Stimulated activated CD4-positive, alpha-beta T cell treated with anti-CD3 and anti-CD28 coated beads, Interleukin-15, amount 100 ng/mL, for 24 hours (primary cell): ENCODE measurements around the gene KCNJ16.

Source experiments
- DNase-seq: peaks from one replicate; pipeline ENCODE4 v3.0.0-alpha.2; 2020

Gene KCNJ16

GRCh38 chr17:70100983-70101382, 26.0 kb downstream of the KCNJ16 start:
- no peak for DNase-seq

- DNase-seq = no peak
These were observed 27.5 kb downstream of the KCNJ16 start for GRCh38 chr17:70102531-70102930.

DNA sequence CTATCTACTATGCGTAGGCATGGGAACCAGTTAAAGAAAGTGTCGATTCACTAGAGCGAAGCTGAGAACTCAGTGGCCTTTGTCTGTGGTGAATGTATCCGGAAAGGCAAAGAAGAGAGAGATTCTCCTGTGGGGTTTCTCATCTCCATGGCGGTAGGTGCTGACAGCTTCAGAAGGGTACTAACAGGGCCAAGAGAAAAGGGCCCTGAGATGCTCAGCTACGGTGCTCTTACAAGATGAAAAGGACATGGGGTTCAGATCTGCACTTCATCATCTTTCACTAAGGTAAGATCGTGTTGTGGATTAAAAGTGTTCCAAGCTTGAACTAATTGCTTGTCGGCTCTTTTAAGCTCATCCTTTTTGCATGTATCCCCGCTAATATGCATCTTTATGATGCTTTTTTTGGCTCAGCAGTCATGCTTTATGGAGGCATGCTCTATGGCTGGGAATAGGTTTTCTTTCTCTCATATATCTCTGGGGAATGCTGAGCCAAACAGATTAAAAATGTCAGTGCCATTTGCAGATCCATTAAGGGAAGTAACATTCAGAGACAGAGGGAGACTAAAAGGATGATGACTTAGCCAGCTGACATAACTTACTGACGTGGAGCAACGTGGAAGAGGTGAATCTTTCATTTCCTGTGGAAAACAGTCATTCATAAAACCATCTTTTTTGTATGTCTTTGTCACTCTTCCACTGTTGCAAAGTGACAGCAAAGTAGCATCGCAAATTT, 29.9 kb downstream of the KCNJ16 start:
- DNase-seq = no peak

- DNase-seq = no peak
These were observed 30.6 kb downstream of the KCNJ16 start for GRCh38 chr17:70105641-70106040.

DNA sequence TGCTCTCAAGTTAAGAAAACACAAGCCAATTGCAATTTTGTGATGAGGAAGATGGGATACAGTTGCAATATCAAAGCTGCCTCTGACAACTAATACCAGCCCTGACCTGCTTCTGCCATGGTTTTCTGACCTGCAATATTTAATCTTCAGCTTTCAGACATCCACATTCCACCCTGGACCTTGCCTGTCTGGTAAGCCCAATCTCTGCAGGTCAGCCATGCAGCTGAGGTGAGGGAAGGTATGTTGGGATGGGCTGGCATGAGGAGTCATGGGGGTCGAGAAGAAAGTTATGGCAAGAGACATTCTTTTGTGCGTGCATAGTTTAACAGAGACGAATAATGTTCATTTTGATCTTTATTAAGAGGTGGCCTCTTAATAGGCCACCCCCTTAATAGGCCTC, 31.5 kb downstream of the KCNJ16 start:
- DNase-seq = no peak

- no peak for DNase-seq
These were observed 32.4 kb downstream of the KCNJ16 start for GRCh38 chr17:70107441-70107840.

DNA sequence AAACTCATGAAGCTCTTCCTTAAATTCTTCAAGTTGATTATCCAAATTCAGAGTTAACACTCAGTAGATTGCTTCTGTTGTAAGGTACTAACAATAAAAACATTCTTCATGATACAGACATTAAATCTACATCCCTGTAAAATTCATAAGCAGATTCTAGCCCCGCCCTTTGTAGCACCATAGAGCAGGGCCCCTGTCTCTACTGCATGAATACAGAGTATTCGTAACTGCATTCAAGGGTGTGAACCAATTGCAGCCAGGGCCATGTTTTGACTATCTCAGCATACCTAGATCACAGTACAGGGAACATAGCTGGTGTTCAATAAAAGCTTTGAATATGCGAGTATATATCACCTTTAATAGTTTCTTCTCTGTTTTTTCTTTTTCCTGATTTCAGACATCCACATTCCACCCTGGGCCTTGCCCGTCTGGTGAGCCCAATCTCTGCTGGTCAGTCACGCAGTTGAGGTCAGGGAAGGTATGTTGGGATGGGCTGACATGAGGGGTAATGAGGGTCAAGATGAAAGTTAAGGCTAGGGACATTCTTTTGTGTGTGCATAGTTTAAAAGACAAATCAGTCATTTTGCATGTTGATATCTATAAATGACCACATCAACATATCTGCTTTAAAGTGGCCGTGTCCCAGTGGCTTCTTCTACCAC, 33.0 kb downstream of the KCNJ16 start:
- no peak for DNase-seq

GRCh38 chr17:70109497-70109896, 34.5 kb downstream of the KCNJ16 start:
- no peak for DNase-seq

- no peak for DNase-seq
These were observed 35.4 kb downstream of the KCNJ16 start for GRCh38 chr17:70110443-70110880.

DNA sequence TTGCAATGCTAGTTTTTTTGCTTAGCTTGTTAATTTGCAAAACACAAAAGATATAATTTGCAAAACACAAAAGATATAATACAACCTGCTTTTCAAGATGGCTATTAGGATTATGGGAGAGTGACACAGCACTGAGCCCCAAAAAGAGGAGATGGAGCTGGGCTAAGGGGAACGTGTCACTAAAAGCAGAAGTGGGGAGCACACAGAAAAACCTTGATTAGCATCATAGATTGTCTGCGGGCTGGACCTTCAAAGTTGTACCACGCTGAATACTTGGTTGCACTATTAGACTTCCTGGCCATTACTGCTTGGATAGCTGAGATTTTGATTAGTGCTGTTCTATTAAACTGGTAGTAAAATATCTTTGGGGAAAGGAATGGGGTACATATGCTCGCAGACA, 36.2 kb downstream of the KCNJ16 start:
- no peak for DNase-seq

DNA sequence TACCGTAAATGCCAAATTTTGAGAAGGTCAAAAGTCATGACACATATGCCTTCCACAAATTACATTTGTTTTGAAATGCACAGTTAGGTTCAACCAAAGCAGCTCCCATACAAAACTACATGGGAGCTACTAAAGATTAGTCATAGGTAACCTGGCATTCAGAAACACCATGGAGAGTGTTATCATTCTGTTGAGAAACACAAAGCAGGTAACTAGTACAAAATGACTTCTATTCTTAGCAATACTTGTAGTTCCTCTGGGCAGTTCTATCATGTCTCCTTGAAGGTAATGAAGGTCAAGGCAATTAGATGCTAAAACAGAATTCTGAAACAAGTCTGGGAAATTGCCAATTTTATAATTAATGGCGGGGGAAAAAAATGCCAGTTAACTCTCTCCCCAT, 39.4 kb downstream of the KCNJ16 start:
- no peak for DNase-seq

GRCh38 chr17:70115126-70115525, 40.1 kb downstream of the KCNJ16 start:
- no peak for DNase-seq

DNA sequence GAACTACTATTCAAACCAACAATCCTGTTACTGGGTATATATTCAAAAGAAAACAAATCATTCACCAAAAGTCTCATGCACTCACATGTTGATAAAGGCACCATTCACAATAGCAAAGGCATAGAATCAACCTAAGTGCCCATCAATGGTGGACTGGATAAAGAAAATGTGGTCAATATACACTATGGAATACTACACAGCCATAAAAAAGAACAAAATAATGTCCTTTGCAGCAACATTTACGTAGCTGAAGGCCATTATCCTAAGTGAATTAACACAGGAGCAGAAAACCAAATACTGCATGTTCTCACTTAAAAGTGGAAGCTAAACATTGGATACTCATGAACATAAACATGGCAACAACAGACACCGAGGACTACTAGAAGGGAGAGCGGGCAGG, 41.9 kb downstream of the KCNJ16 start:
- no peak for DNase-seq

DNA sequence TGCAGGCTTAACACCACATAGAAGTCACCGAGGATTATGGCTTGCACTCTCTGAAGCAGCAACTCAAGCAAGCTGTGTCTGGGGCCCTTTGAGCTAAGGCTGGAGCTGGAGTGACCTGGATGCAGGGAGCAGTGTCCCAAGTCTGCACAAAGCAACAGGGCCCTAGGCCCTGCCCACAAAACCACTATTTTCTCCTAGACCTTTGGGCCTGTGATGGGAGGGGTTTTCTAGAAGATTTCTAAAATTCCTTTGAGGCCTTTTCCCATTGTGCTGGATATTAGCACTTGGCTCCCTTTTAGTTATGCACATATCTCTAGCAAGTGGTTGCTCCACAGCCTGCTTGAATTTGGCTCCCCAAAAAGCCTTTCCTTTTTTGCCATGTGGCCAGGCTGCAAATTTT, 44.5 kb downstream of the KCNJ16 start:
- DNase-seq = no peak

GRCh38 chr17:70119983-70120382, 45.0 kb downstream of the KCNJ16 start:
- no peak for DNase-seq

GRCh38 chr17:70120425-70120824, 45.4 kb downstream of the KCNJ16 start:
- DNase-seq = no peak

DNA sequence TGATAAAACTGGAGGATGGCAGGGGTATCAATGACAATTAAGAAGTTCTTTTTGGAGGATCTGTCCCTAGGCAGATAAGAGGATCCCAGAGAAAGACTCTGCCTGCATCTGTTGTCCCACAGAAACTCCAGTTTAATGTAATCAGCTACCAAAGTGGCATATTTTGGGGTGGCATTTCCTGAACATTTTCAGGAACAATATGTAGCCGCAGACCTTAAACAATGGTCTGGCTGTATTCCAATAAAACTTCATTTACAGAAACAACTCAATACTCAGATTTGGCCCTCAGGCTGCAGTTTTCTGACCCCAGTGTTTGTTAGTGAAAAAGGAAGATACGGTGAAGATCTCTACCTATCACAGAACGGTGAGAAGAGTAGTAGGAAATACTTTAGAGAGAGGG, 46.1 kb downstream of the KCNJ16 start:
- no peak for DNase-seq

- DNase-seq = no peak
These were observed 48.2 kb downstream of the KCNJ16 start for GRCh38 chr17:70123193-70123592.

- no peak for DNase-seq
These were observed 49.7 kb downstream of the KCNJ16 start for GRCh38 chr17:70124723-70125122.

DNA sequence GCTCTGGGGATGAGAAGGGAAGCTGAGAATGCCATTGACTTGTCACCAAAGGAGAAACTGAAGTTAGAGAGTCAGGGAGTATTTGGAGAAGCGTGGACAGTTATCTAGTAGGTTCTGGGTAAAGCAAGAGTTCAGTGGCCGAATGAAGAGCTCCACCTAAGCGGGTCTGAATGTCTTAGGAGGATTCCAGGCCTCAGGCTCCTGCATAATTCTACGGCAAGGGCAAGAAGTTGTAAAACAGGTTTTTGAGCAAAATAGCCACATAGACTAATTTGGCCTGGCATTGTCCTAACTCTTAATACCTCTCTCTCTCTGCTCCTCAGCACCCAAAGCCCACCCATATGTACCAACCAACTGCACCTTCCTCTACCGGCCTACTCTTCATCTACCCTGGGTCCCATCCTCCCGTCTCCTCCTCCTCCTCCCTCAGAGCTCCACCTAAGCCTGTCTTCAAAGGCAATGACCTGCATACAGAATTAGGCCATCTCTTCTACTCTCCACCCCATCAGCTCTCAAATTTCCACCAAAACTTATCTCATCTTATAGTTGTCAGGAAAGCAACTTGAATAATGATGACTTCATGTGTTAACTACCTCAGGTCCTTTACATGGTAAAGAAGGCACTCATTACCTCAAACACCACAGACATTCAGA, 52.3 kb downstream of the KCNJ16 start:
- DNase-seq = no peak

DNA sequence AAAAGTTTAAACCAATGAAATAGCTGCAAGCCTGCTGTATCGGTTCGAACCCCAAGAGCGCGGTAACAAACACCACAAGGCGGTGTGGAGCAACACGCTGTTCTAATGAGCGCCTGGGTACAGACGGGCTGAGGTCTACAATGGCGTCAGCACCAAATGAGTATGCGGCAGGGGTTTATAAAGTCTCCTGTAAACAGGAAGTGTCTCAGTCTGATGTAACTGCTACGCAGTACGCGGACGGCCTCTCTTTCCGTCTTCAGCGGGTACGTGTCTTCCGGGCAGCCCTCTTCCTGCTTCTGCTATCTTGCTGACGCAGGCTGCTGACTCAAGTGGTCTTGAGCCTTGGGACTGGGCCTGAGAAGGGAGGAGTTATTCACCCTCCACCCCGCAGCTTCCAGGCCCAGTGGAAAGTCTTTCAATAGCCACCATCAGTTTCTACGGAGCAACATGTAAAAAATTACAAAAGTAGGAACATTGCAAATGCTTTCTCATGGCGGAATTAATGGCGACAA, 53.8 kb downstream of the KCNJ16 start:
- no peak for DNase-seq

- no peak for DNase-seq
These were observed 55.3 kb downstream of the KCNJ16 start for GRCh38 chr17:70130289-70130688.

DNA sequence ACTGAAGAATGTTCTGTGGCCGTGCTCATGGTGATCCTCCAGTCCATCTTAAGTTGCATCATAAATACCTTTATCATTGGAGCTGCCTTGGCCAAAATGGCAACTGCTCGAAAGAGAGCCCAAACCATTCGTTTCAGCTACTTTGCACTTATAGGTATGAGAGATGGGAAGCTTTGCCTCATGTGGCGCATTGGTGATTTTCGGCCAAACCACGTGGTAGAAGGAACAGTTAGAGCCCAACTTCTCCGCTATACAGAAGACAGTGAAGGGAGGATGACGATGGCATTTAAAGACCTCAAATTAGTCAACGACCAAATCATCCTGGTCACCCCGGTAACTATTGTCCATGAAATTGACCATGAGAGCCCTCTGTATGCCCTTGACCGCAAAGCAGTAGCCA, 57.5 kb downstream of the KCNJ16 start:
- no peak for DNase-seq

DNA sequence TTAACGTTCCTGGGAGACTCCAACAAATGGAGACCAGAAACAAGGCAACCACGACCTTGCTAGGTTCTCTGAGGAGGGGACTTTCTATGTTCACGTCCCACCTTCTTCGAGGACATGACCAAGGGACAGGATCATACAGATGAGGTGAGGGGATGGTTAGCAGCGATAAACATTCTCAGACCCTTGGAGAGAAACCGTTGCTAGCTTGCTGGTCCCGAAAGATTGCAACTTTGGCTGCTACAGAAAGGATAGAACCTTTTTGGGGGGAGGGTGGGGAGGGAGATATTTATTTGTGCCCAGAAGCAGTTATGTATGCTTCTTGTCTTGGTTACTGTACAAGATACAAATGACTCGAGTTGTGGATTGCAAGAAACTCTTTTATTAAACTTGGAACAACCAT, 59.0 kb downstream of the KCNJ16 start:
- no peak for DNase-seq
